Stimulated activated naive CD8-positive, alpha-beta T cell treated with anti-CD3 and anti-CD28 coated beads, Interleukin-15, amount 100 ng/mL, for 72 hours (primary cell): ENCODE measurements around the gene WDR27.
"Not testable (repeated sequence)": the region's sequence is repeated elsewhere in the genome, so short reads cannot be mapped to it uniquely, and the experiment has no call there.

Experiments
- ATAC-seq: fragments of 150-1000 bp; cut with Tn5 transposase; 2 replicates; pipeline ENCODE4 v1.10.0; 2021; ENCODE audit warnings: mild to moderate bottlenecking, moderate library complexity
- DNase-seq, 2 donors: peaks; one replicate each; pipeline ENCODE4 v3.0.0; 2021 to 2022
- H3K27ac Mint-ChIP-seq, 2 donors: one replicate each; pipeline ENCODE4 v1.8.0; 2022; ENCODE audit warnings: mild to moderate bottlenecking in 2 of 2, mixed read lengths in 2 of 2, moderate library complexity in 2 of 2
- H3K27me3 Mint-ChIP-seq: one replicate; pipeline ENCODE4 v1.8.0; 2022; ENCODE audit warnings: mixed read lengths
- H3K4me1 Mint-ChIP-seq: one replicate; pipeline ENCODE4 v1.8.0; 2022; ENCODE audit warnings: mild to moderate bottlenecking, mixed read lengths
- H3K4me3 Mint-ChIP-seq, 2 donors: one replicate each; pipeline ENCODE4 v1.8.0; 2022; ENCODE audit warnings: mild to moderate bottlenecking in 2 of 2, mixed read lengths in 2 of 2, moderate library complexity in 1 of 2
- H3K9me3 Mint-ChIP-seq, 2 donors: one replicate each; pipeline ENCODE4 v1.8.0; 2022; ENCODE audit warnings: mixed read lengths in 2 of 2

WDR27 gene

DNA sequence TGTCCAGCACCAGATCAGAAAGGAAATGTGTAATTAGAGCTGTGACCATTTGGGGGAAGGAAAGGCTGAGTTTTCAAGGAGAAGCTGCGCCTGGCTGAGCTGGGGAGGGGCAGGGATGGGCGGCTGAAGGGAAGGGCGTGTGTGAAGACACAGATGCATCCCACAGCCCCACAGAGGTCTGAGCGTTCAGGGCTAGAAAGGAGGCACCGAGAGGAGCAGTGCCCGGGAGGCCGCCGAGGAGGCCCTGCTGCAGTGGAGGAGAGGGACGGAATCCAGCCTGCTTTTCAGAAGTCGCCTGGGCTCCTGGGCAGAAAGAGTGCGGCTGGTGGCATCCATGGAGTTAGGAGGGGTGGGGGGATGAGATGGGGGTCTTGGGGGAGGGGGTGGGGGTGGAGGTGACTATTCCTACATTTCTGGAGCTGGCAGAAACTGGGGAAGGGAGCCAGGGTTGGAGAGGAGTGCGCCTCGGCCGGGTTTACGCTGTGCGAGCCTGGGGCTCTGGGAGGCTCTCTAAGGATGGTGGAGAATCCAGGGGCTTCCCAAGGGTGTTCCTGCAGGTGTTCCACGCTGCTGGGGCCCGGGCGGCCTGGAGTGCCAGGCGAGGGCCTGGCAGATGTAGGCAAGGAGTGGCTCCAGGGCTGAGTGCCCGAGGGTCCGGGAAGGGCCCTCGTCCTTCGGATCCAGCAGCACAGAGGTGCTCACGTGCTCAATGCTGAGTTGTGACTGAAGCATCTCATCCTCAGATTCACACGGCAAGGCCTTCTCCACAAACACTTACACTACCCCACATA, 41.8 kb downstream of the WDR27 start:
- H3K9me3 Mint-ChIP-seq: no peaks in the 10 kb centered on the region
- peaks cover 5% of the 10 kb centered on the region for H3K4me1 Mint-ChIP-seq
- ATAC-seq: no peak
- no peak overlapping the region for H3K4me3 Mint-ChIP-seq
- H3K27ac Mint-ChIP-seq: no peak overlapping the region
- no peak for DNase-seq
- no peaks in the 10 kb centered on the region for H3K27me3 Mint-ChIP-seq

DNA sequence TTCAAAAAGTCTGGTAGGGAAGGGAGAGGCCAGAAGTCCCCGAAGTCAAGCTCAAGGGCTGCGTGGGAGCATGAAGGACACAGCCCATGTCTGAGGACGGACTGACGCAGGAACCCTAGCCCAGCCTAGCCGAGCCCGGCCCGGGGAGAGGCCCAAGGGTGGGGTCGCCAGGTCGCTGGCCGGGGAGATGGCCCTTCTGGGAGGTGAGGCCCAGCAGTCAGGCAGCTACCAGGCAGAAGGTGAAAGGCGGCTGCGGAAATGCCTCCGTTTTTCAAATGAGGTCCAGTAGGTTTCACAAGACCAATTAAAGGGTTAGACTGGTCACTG, 44.6 kb downstream of the WDR27 start:
- H3K4me1 Mint-ChIP-seq: peaks cover 16% of the 10 kb centered on the region
- H3K27ac Mint-ChIP-seq: peak overlapping the region in 1 of 2 donors; percentile 93
- no peaks in the 10 kb centered on the region for H3K9me3 Mint-ChIP-seq
- H3K4me3 Mint-ChIP-seq: no peak overlapping the region
- no peak for DNase-seq
- ATAC-seq: no peak
- H3K27me3 Mint-ChIP-seq: no peaks in the 10 kb centered on the region

DNA sequence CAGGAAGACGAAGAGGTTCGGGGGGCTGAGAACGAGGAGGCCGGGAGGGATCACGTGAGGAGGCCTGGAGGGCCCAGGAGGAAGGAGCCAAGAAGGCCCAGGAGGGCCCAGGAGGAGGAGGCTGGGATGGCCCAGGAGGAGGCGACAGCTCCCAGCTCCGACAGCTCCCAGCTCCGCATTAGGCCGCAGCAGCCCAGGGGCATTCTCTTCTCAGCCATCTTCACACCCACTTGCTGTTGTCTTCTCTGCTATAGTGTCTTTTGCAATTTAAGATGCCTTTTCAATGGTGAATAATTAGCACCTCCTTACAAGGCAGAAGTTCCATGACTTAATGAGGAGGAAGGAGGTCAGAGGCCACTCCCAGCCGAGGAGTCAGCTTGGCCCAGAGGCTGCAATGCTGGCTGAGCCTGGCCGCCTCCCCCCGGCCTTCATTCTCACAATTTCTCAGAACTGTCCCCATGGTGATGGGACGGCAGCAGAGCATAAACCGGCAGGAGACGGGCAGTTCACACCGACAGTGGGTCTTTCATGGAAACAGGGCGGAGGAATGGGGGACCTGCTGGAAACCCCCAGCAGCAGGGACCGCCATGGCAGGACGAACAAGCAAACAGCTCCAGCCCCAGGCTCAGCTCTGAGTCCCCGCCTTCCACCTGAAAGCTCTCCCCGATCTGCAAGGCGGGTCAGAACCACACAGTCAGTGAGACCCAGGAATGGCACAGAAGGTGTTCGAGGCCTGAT, 45.1 kb downstream of the WDR27 start:
- Mint-ChIP-seq H3K27ac (peak overlapping the region in 1 of 2 donors; percentile 93), H3K27me3 (no peaks in the 10 kb centered on the region), H3K4me3 (no peak overlapping the region), H3K9me3 (no peaks in the 10 kb centered on the region), H3K4me1 (peaks cover 16% of the 10 kb centered on the region)
- ATAC-seq: no peak
- no peak for DNase-seq

DNA sequence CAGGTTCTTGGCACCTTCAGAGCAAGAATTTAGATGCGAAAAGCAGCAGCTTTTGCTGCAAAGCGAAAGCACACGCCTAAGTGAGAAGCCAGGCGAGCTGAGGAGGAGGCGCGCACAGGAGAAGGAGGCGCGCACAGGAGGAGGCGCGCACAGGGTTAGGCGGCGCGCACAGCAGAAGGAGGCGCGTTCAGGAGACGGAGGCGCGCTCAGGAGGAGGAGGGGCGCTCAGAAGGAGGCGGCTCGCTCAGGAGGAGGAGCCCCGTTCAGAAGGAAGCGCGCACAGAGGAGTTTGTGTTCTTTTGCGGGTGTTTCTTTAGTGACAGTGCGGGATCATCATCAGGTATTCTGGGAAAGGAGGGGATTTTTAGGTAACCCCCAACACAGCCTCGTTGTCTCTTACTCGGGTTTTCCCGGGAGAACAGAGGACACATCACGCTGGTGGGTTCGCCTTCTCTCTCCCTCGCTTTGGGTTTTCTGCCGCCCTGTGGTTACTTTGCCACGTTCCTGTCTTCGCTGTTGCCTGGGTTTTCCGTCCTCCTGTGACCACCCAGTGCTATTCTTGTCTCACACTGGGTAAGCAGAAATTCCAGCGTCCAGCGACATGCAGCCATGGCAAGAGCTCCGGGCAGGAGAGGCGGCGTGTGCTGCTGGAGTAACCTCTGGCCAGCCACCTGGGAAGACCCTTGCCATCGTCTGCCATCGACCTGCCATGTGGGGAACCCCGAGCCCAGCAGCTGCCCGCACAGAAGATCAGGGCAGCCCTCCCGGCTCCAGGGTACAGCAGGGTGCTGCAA, 47.0 kb downstream of the WDR27 start:
- Mint-ChIP-seq H3K27ac (peak overlapping the region; percentile 81 to 90), H3K4me3 (peak overlapping the region; percentile 80 to 88), H3K27me3 (no peaks in the 10 kb centered on the region), H3K9me3 (no peaks in the 10 kb centered on the region), H3K4me1 (peaks cover 16% of the 10 kb centered on the region)
- DNase-seq: peak; percentile 33 to 60
- peak; percentile 92 for ATAC-seq

DNA sequence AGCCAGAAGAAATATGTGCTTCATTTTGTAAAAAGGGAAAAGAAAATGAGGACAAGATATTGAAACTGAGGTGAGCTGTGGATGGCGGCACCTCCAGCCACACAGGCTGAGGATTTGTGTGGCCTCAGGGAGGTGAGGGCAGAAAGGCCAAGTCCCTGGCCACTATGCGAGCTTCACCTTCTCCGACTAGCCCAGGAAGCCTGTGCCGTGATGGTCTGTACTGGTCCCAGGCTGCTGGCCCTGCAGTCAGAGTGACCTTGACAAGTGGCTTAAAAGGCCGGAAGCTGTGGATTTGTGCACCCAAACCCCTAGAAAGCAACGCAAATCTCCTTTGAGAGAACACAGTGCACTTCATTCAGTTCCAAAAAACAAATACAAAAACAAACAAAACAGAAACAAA, 48.1 kb downstream of the WDR27 start:
- no peaks in the 10 kb centered on the region for H3K27me3 Mint-ChIP-seq
- no peak overlapping the region for H3K4me3 Mint-ChIP-seq
- H3K9me3 Mint-ChIP-seq: no peaks in the 10 kb centered on the region
- no peak overlapping the region for H3K27ac Mint-ChIP-seq
- DNase-seq: no peak
- peaks cover 16% of the 10 kb centered on the region for H3K4me1 Mint-ChIP-seq
- no peak for ATAC-seq

DNA sequence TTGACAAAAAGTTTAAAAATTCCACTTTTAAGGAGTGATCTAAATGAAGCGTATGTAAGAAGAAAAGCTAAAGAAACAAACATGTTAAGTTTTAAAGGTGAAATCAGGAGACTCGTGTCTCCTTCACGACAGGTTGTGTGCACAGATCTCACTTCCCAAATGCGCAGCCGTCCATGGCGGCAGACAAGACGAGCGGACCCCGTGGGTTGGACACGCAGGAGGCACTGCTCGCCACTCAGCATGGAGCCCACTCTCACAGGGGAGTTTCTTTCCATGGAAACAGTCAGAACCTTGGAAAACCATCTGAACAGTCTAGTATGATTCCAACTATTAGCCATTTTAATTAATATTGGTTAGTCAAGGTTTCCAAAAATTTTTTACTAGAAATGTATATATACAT, 48.9 kb downstream of the WDR27 start:
- Mint-ChIP-seq H3K27me3 (no peaks in the 10 kb centered on the region), H3K4me1 (peaks cover 16% of the 10 kb centered on the region), H3K27ac (no peak overlapping the region), H3K4me3 (no peak overlapping the region), H3K9me3 (no peaks in the 10 kb centered on the region)
- DNase-seq (no peak), ATAC-seq (no peak)

DNA sequence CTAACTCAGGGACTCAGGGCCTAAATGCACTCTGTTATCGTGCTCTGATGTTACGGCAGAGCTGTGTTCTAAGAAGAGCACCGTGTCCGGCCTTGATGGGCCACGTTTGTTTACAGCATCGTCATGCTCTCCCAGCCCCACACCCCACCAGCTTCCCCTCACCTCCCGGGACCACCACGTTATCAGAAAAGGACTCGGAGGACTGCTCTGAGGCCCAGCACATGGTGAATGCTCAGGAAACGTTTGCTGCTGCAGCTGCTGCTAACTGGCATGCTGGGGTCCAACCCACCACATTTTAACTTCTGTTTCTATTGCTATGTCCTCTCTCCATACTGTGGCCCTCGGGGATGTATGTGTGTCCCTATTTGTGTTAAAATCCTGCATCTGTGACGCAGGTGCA, 50.3 kb downstream of the WDR27 start:
- H3K4me1 Mint-ChIP-seq: peaks cover 16% of the 10 kb centered on the region
- H3K4me3 Mint-ChIP-seq: no peak overlapping the region
- no peaks in the 10 kb centered on the region for H3K27me3 Mint-ChIP-seq
- no peaks in the 10 kb centered on the region for H3K9me3 Mint-ChIP-seq
- ATAC-seq (no peak), DNase-seq (no peak)
- no peak overlapping the region for H3K27ac Mint-ChIP-seq

DNA sequence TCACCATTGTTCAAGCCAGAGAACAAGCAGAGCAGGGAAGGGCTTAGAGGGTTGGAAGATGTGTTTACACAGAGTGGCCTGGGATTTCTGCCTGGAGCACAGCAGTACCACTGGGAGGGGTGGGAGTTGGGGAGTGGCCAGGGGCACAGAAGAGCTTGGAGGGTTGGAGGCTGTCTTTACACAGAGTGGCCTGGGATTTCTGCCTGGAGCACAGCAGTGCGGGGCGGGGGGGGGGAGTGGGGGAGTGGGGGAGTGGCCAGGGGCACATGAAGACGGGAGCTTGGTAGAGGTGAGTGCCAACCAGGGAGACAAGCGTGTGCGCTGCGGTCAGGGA, 50.9 kb downstream of the WDR27 start:
- no peak overlapping the region for H3K4me3 Mint-ChIP-seq
- H3K27ac Mint-ChIP-seq: no peak overlapping the region
- H3K4me1 Mint-ChIP-seq: peaks cover 16% of the 10 kb centered on the region
- H3K27me3 Mint-ChIP-seq: no peaks in the 10 kb centered on the region
- DNase-seq (no peak), ATAC-seq (no peak)
- H3K9me3 Mint-ChIP-seq: no peaks in the 10 kb centered on the region

DNA sequence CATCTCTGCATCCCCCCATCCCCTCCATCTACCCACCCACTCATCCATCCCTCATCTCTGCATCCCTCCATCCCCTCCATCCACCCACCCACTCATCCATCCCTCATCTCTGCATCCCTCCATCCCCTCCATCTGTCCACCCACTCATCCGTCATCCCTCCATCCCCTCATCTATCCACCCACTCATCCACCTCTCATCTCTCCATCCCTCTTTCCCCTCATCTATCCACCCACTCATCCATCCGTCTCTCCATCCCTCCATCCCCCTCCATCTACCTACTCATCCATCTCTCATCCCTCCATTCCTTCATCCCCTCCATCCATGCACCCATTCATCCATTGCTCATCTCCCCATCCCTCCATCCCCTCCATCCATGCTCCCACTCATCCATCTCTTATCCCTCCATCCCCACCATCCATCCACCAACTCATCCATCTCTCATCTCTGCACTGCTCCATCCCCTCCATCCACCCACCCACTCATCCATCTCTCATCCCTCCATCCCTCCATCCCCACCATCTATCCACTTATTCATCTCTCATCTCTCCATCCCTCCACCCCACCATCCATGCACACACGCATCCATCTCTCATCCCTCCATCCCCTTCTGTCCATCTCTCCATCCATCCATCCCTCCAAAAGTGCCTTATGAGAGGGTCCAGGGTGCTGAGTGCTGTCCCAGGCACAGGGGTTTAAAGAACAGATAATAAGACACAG, 51.4 kb downstream of the WDR27 start:
- H3K27ac Mint-ChIP-seq: no peak overlapping the region
- ATAC-seq: no peak

DNA sequence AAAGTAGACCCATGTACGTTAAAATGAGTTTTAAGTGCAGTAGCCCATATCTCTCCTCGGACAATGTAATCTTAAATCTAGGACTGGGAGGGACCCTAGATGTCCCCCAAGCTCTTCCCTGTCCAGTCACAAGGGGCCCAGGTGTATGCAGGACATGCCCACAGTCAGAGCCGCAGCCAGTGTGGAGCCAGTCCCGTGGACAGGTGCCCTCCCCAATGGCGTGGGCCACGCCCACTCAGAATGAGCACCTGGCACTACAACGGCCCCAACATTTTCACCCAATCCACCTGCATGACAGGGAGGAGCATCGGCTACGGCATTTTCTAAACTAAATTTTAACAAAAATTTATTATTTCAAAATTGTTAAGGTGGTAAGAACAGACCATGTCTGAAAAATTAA, 53.2 kb downstream of the WDR27 start:
- Mint-ChIP-seq H3K9me3 (no peaks in the 10 kb centered on the region), H3K4me3 (no peak overlapping the region), H3K27ac (no peak overlapping the region), H3K4me1 (no peaks in the 10 kb centered on the region), H3K27me3 (no peaks in the 10 kb centered on the region)
- no peak for DNase-seq
- no peak for ATAC-seq

More for the DNA sequence above, 51.4 kb downstream of the WDR27 start:
- Mint-ChIP-seq H3K9me3 (no peaks in the 10 kb centered on the region), H3K4me1 (peaks cover 16% of the 10 kb centered on the region), H3K4me3 (no peak overlapping the region), H3K27me3 (no peaks in the 10 kb centered on the region)
- no peak for DNase-seq

DNA sequence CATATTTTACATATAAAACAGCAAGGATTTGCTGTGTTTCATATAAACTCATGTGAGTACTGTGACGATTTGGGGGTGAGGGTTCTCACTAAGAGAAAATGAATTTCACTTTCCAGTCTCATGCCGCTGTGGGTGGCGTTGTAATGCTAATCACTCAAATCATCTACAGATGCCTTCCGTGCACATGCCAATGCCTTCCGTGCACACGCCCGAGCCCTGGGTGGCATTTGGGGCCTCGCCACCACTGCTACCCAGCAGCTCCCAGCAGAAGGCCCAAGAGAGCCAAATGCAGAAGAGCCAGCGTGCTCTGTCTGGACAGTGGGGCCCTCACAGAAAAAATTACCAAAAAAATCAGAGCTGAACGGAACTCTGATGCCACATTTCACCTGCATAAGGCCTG, 53.7 kb downstream of the WDR27 start:
- no peaks in the 10 kb centered on the region for H3K9me3 Mint-ChIP-seq
- H3K27me3 Mint-ChIP-seq: no peaks in the 10 kb centered on the region
- no peaks in the 10 kb centered on the region for H3K4me1 Mint-ChIP-seq
- no peak overlapping the region for H3K4me3 Mint-ChIP-seq
- no peak overlapping the region for H3K27ac Mint-ChIP-seq
- no peak for DNase-seq
- no peak for ATAC-seq

DNA sequence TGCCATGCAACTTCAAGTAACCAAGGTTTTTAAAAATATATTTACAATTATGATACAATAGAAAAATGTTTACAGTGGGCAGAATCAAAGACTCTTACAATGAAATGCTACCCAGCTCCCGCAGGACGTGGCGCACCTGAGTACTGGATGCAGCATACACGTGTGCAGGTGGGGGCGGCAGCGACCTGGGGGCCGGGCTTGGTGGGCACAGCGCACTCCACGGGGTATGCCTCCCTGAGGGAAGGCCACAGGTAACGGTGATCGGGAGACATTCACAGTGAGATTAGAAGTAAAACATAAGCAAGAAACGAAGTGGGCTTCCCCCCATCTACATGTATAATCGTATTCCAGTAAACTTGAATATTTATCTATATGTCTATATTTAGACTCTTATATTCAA, 54.2 kb downstream of the WDR27 start:
- no peaks in the 10 kb centered on the region for H3K4me1 Mint-ChIP-seq
- H3K27me3 Mint-ChIP-seq: no peaks in the 10 kb centered on the region
- no peaks in the 10 kb centered on the region for H3K9me3 Mint-ChIP-seq

DNA sequence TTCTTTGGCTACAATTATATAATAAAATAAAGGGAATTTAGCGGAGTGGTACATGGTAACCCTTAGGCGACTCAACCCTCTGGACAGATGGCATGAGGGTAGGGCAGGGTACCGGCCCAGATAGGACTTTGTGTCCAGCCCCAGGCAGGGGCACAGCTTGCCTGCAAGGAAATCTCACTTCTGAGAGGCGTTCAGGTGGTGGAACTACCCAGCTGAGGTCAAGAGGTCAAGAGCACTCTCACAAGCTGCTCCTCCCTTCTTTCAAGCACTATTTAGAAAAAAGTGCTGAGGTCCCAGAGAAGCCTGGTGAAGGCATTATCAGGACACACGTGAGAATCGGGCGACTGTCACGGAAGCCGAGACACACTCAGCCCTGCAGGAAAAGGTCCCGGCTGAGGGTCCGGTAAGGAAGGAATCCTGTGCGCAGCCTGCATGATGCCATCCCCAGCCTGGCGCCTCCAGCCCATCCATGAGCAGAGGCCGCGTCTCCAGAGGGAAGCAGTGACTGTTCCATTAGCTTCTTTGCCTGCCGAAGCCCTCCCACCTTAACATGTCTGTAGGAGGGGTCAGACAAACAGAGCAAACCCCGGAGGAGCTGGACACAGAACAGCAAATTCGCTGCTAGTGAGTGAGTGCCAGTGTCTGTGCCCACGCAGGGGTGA, 54.8 kb downstream of the WDR27 start:
- H3K4me1 Mint-ChIP-seq: no peaks in the 10 kb centered on the region
- H3K9me3 Mint-ChIP-seq: no peaks in the 10 kb centered on the region
- no peak for ATAC-seq
- DNase-seq: no peak
- H3K27ac Mint-ChIP-seq: no peak overlapping the region
- H3K4me3 Mint-ChIP-seq: no peak overlapping the region
- H3K27me3 Mint-ChIP-seq: no peaks in the 10 kb centered on the region

More for the DNA sequence above, 54.2 kb downstream of the WDR27 start:
- Mint-ChIP-seq H3K27ac (no peak overlapping the region), H3K4me3 (no peak overlapping the region)
- ATAC-seq (no peak), DNase-seq (no peak)

DNA sequence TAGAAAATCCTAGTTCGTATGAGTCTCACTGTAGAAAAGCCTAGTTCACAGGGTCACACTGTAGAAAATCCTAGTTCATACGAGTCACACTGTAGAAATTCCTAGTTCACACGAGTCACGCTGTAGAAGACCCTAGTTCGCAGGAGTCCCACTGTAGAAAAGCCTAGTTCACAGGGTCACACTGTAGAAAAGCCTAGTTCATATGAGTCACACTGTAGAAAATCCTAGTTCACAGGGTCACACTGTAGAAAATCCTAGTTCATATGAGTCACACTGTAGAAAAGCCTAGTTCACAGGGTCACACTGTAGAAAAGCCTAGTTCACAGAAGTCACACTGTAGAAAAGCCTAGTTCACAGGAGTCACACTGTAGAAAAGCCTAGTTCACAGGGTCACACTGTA, 56.4 kb downstream of the WDR27 start:
- H3K27ac Mint-ChIP-seq, H3K4me3 Mint-ChIP-seq, H3K27me3 Mint-ChIP-seq, H3K4me1 Mint-ChIP-seq, DNase-seq, H3K9me3 Mint-ChIP-seq, ATAC-seq: not testable (repeated sequence)

DNA sequence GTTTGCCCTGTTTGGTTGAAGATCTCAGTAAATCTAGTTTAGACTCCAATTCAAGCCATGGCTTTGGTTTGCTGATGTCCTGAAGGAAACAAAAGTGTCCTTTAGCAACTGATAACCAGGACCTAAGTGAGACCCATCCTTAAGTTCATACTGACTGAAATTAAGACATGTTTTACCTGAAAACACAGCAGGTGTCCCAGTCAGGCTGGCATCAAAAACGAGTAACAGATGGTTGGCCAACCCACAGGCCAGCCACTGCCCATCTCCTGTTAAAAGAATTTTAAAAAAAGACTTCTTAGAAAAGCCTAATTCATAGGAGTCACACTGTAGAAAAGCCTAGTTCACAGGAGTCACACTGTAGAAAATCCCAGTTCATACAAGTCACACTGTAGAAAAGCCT, 58.3 kb downstream of the WDR27 start:
- Mint-ChIP-seq H3K4me1 (no peaks in the 10 kb centered on the region), H3K4me3 (no peak overlapping the region), H3K27ac (no peak overlapping the region), H3K27me3 (no peaks in the 10 kb centered on the region), H3K9me3 (no peaks in the 10 kb centered on the region)
- DNase-seq: no peak
- no peak for ATAC-seq
